GM19351 (cell line): ENCODE results near the gene HERPUD1.
"Not testable (repeated sequence)": the region's sequence is repeated elsewhere in the genome, so short reads cannot be mapped to it uniquely, and the experiment has no call there.

Source experiments
- ATAC-seq: cut with Tn5 transposase; IDR thresholded peaks from one replicate; pipeline ENCODE4 v1.9.1; 2021; ENCODE audit warnings: mild to moderate bottlenecking, moderate library complexity; ENCODE audit not compliant: unreplicated experiment

HERPUD1 gene, protein sequence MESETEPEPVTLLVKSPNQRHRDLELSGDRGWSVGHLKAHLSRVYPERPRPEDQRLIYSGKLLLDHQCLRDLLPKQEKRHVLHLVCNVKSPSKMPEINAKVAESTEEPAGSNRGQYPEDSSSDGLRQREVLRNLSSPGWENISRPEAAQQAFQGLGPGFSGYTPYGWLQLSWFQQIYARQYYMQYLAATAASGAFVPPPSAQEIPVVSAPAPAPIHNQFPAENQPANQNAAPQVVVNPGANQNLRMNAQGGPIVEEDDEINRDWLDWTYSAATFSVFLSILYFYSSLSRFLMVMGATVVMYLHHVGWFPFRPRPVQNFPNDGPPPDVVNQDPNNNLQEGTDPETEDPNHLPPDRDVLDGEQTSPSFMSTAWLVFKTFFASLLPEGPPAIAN

DNA sequence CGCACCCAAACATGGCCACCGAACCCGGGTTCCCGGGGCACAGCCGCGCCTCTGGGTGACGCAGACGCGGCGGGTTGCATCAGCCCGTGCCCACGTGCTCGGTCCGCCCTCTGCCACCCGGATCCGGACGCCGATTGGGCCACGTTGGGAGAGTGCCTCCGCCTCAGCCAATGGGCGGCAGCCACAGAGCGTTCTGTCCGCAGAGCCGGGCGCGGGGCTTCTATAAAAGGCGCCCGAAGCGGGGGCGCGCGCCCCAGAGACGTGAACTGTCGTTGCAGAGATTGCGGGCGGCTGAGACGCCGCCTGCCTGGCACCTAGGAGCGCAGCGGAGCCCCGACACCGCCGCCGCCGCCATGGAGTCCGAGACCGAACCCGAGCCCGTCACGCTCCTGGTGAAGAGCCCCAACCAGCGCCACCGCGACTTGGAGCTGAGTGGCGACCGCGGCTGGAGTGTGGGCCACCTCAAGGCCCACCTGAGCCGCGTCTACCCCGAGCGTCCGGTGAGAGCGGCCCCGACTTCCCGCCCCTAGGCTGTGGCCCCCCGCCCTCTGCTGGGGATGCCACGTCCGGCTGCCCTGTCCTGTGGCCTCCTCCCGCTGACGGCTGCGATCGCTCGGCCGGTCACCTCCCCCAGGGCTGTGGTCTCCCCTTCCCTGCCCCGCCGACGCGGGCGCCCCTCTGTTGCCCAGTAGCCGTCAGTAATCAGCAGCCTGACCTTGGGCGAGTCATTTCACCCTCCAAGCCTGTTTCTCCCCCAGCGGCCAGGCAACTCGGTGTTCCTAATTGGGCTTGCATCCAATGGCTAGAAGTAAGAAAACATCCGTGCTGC, at the start of gene HERPUD1:
HERPUD1 (plus strand) TSS at position 251 of the 829 bp plus-strand sequence; CDS start at position 354, 103 bp downstream.
- peak; percentile 84 for ATAC-seq

DNA sequence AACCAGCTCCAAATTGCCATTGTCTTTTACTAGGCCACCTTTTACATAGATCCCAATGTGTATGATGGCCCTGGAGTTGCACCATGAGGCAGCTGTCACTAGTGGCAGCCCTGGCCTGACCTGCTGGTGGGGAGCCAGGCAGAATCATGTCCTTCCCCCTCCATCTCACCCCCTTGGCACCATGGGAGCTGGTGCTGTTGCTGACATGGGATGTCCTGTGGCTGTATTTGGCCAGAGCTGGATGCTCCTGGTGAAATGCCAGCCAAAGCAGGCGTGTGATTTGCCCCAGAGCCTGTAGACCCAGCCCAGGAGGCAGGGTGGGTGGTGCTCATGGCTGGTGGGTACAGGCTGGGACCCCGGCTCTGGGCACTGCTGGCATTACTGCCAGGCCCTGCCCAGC, 48.4 kb upstream of the HERPUD1 start:
- ATAC-seq, result no peak

DNA sequence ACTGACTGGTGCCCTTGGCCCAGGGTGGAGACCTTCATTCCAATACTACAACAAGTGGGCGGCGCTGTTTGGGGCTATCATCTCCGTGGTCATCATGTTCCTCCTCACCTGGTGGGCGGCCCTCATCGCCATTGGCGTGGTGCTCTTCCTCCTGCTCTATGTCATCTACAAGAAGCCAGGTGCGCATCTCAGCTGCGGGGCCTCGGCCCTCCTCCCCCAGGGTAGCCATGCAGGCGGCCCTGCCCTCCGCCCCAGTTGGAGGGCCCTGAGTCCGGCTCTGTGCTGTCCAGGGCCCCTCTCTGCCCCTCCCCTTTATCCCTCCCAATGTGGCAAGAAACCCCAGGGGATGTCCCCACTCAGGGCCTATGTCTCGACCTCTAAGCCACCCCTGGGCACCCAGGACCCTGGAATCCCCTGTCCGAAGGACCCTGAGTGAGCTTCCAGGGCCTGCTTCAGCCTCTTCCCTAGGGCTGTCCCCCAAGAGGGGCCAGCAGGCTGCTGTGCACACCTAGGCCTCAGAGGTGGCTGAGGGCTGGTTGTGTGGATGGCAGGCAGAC, 47.8 kb upstream of the HERPUD1 start:
- ATAC-seq, result no peak

DNA sequence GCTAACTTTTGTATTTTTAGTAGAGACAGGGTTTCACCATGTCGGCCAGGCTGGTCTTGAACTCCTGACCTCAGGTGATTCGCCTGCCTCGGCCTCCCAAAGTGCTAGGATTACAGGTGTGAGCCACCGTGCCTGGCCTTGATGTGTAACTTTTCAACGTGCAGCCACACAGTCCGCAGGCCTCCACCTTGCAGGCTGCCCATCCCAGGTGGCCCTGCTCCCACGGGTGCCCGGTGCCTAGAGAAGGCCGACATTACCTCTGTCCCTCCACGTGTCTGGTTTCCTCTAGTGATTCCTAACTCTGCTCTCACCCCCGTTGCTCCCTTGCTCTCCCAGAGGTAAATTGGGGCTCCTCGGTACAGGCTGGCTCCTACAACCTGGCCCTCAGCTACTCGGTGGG, 47.0 kb upstream of the HERPUD1 start:
- not testable (repeated sequence) for ATAC-seq

DNA sequence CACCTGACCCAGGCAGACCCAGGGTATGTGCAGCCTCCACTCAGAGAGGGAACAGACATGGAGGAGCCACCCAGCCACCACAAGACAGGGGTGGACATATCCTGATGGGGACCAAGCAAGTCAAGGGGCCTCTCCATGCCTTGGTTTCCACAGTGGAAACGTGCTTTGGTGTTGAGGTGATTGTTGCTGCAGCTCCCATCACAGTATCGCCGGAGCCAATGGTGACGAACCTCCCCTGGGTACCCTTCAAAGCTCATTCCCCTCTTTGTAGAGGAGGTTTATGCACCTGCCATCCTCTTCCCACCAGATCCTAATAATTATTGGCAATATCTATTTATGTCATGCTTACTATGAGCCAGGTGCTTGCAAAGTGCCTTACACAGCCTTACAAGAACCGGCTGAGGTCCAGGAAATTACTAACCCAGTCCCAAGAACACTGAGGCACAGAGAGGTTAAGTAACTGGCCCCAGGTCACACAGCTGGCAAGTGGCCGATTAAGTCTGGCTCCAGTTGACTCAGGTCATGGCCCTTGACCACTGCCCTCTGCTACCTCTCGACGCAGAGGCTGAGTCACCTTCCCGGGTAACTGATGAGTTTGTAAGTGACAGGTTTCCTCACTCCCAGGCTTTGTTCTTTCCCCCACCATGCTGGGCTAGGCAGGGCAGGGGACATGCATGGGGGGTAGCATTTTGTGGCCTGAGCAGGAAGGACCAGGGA, 46.3 kb upstream of the HERPUD1 start:
- no peak for ATAC-seq

DNA sequence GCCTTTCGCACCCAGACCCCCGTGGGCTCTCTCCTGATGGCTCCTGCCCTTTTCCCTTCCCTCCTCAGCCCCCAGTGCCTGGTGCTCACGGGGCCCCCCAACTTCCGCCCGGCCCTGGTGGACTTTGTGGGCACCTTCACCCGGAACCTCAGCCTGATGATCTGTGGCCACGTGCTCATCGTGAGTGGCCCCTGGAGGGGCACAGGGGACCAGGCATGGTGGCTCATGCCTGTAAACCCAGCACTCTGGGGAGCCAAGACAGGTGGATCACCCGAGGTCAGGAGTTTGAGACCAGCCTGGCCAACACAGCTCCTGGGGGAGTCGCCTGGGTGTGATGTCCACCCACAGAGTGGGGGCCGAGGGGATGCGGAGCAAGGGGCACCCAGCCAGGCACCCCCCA, 45.6 kb upstream of the HERPUD1 start:
- no peak for ATAC-seq

DNA sequence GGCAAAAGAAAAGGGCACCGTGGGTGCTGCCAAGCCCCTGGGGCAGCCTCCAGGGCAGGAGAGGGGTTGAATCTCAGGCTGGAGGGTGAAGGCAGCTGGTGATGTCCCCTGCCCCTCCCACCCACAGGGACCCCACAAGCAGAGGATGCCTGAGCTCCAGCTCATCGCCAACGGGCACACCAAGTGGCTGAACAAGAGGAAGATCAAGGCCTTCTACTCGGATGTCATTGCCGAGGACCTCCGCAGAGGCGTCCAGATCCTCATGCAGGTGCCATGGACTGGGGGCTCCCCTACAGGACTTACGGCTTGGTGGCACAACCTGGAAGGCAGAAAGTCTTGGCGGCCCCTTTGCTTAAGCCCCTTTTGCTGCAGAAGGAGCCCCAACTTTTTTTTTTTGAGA, 45.1 kb upstream of the HERPUD1 start:
- no peak for ATAC-seq

DNA sequence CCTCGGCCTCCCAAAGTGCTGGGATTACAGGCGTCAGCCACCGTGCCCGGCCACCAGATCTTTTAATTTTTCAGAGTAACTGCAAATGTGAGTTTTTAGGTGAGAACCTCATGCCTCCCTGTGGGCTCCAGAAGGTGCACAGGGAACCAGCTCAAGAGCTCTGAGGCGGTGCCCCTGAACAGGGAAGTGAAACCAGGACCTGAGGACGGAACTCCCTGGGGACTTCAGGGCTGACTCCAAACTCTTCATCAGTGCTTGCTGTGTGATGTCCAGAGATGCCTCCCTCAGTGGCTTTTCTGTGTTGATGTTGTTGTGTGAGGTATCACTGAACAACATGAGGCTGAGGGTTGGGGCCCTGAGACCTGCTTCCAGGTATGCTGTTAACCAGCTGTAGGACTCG, 43.1 kb upstream of the HERPUD1 start:
- ATAC-seq, result peak; percentile 77

DNA sequence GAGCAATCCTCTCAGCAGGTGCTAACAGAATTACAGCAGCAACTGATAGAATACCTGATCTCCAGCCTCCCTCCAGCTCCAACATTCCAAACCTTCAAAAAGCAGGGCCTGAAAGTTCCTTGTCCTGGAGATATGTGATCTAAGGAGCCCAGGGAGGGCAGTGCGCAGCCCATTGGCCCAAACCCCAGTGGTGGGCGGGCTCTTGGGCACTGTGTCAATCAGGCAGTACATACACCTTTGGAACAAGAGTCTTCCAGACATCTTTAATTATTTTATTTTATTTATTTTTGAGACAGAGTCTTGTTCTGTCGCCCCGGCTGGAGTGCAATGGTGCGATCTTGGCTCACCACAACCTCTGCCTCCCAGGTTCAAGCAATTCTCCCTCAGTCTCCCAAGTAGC, 42.7 kb upstream of the HERPUD1 start:
- peak; percentile 27 for ATAC-seq

DNA sequence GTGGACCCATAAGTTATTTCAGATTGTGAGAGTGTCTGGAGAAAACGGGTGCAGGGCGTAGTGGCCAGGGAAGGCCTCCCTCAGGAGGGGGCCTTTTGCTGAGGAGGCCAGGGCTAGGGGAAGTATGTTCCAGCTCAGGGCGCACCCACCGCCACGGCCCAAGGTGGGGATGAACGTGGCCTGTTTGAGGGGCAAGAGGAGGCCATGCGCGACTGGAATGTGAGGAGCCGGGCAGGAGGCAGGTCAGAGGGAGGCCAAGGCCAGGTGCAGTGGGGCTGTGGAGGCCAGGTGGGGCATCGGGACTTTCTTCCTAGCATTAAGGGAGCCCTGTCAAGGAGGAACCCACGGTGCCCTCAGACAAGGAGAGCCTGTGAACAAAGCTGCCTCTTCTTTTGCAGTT, 40.3 kb upstream of the HERPUD1 start:
- no peak for ATAC-seq

DNA sequence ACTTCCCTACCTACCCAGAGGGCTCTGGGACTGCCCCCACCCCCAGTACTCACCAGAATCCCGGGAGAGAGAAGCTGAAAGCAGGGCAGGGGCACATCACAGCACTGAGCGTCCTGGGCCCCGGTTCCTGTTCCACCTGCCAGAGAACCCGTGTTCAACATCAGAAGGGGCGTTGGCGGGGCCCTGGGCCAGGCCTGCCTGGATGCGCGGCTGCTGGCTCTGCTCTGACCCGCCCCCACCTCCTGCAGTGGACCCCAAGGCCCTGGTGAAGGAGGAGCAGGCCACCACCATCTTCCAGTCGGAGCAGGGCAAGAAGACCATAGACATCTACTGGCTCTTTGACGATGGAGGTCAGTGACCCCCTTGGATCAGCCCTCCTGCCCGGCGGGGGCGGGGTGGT, 39.2 kb upstream of the HERPUD1 start:
- ATAC-seq, result no peak

DNA sequence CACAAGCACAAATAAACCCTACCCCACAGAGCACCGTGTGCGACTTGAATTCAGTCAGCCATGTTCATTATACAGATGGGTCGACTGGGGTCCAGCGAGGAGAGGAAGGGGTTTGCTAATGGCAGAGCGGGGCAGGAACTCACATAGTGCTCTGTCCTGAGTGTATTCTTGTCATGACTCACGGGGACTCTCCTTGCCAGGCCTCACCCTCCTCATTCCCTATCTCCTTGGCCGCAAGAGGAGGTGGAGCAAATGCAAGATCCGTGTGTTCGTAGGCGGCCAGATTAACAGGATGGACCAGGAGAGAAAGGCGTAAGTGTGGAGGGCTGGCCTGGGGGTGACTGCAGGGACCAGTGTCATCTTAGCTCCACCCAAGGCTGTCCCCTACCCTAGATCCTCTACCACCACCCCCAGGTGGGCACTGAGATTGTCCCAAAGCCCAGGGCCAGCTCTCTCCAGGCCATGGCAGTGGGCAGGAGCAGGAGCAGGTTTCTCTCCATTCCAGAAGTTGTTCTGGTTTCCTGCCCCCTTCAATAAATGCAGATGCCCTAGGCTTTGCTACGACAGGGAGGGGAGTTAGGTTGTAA, 37.5 kb upstream of the HERPUD1 start:
- ATAC-seq, result no peak

DNA sequence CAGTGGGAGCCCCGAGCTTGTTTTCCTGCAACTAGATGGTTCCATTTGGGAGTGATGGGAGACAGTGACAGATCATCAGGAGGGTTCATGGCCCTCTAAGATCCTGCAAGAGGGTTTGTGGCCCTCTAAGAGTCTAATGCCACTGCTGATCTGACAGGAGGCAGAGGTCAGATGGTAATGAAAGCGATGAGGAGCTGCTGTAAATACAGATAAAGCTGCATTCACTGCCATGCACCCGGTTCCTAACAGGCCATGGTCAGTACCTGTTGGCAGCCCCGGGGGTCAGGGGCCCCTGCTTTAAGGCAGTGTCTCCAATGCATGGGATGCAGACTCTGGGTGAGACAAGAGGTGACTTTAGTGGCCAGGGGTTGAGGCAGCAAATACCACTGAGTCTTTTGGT, 36.1 kb upstream of the HERPUD1 start:
- ATAC-seq, result no peak

DNA sequence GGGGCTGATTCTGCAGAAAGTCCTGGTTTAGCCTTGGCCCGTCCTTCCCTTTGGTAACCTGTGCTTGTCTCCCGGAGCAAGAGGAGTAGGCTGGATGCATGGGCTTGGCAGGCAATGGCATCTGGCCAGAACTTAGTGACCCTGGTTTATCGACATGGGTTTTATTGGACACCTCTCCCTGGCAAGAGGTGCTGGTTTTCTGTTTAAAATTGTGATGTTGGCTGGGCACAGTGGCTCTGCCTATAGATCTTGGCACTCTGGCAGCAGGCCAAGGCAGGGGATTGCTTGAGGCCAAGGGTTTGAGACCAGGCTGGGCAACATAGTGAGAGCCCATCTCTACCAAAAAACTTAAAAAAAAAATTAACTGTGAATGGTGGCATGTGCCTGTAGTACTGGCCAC, 35.7 kb upstream of the HERPUD1 start:
- ATAC-seq, result no peak

DNA sequence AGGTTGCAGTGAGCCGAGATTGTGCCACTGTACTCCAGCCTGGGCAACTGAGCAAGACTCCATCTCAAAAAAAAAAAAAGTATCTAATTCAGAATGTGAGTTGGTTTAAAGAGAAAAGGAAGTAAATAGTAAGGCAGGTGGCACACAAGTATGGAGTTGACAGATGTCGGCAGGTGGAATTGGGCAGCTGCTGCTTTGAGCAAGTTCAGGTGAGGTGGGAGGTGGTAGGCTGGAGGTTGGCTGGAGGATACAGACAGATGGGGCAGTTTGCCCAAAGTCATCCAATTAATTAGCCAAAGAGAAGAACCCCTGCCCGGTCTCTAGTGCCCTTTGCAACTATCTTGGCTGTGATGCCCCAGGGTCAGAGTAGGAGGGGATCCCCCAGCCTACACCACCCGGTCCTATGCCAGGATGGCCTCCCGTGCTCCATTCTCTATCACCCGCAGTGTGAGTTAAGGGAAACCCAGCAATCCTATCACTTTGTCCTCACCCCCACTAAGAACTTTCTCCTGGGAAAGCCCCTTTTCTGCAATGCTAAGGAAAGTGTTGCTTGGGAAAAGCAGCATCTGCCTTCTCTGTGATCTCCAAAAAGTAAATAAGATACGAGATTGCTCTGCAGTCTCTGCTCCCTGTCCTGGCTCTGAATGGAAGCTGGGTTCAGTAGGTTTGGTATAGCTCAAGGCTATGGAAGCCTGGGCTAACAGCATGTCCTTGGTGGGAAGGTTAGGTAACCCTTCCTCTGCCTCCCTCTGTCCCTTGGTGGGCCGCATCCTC, 34.7 kb upstream of the HERPUD1 start:
- ATAC-seq, result no peak

DNA sequence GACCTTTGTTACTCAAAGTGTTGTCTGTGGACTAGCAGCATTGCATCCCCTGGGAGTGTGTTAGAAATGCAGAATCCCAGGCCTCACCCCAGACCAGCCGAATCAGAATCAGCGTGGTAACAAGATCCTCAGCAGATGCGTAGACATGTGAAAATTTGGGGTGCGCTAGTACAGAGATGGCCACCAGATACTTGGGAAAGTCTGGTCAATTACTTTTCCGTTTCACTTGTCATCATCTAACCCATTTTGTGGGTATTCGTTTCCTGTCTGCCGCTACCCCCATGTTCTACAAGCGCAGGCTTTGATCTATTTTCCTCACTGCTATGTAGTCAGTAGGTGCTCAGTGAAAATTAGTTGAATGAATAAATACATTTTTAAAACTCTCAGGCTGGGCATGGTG, 33.1 kb upstream of the HERPUD1 start:
- peak; percentile 88 for ATAC-seq

DNA sequence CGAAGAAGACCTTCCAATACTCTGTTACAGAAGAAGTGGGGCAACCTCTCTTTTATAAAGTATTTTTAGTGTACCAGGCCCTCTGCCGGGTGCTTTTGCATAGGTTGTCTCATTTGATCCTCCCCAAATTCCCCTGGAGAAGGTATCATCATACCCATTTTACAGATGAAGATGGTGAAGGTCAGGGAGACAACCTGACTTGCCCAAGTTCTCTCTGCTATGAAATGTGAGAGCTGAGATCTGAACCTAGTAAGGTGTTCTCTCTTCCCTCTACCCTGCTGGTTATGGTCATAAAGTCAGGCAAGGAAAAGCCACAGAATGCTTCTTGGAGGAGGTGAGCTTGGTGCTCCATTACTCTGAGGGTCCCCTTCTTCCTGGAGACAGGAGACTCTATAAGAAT, 28.1 kb upstream of the HERPUD1 start:
- no peak for ATAC-seq

DNA sequence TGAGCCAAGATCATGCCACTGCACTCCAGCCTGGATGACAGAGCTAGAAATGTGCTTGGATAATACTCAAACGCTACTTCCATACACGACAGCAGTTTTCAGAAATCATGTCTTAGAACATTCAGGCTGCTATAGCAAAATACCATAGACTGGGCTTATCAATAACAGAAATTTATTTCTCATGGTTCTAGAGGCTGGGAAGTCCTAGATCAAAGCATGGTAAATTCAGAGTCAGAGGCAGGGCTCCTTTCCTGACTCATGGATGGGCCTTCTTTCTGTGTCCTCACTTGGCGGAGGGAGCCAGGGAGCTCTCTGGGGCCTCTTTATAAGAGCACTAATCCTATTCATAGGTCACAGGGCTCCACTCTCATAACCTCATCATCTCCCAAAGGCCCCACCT, 24.5 kb upstream of the HERPUD1 start:
- ATAC-seq, result no peak

DNA sequence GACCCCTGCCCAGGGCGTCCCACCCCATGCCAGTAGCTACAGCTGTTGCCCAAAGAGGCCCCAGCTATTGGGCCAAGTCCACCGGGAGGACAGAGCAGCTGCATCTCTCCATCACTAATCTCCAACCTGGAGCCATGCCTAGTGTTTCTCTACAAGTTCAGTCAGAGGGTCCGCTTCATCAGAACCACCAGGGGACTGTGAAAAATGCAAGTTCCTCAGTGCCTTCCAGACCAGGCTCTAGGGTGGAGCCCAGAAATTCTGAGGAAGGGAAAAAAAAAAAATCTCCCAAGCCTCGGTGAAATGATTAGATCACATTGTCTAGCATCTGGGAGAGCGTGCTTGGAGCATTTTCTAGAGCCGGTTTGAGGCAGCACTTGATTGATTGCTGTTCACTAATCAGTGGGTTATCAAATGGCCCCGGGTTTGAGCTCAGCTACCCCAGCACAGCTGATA, 22.4 kb upstream of the HERPUD1 start:
- ATAC-seq, result no peak

DNA sequence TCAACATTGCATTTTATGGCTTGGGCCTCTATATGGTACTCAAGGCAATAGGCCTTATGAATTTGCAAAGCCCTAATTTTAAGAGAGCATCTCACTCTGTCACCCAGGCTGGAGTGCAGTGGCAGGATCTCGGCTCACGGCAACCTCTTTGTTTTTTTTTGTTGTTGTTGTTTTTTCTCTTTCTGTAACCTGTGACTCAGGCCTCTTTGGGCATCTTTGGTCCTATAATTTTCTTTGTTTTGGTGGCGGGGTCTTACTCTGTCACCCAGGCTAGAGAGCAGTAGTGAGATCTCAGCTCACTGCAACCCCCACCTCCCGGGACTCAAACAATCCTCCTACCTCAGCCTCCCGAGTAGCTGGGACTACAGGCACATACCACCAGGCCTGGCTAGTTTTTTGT, 21.8 kb upstream of the HERPUD1 start:
- ATAC-seq, result no peak
